HL-60 (cell line): ENCODE measurements around the gene SLC38A11.
A peak's percentile ranks its signal among the peaks of the same experiment; 100 is the strongest.

ENCODE experiments used
- DNase-seq, 2 experiments: peaks; one replicate each; pipeline ENCODE4 v3.0.0-alpha.2; 2010 to 2020; ENCODE audit warnings: low read depth in 1 of 2, low spot score in 1 of 2
- H3K27ac ChIP-seq: fragments of 250-450 bp; sonication (Bioruptor Pico); replicated peaks from 2 replicates; pipeline ENCODE4 v1.5.1; 2020; ENCODE audit warnings: mild to moderate bottlenecking, moderate library complexity
- H3K27me3 ChIP-seq: fragments of 250-450 bp; sonication (Bioruptor Pico); 2 replicates; pipeline ENCODE4 v1.5.1; 2021; ENCODE audit warnings: mild to moderate bottlenecking, moderate library complexity; ENCODE audit not compliant: insufficient read depth, poor library complexity, severe bottlenecking
- H3K4me3 ChIP-seq: replicated peaks from 2 replicates; pipeline ENCODE4 v1.5.1; 2011; ENCODE audit warnings: mild to moderate bottlenecking, control low read depth, low read length; ENCODE audit not compliant: insufficient read depth
- GABPA ChIP-seq: IDR thresholded peaks from 2 replicates; pipeline ENCODE4 v1.6.1; 2012; ENCODE audit warnings: low read depth
- POLR2AphosphoS5 ChIP-seq: IDR thresholded peaks from 2 replicates; pipeline ENCODE4 v1.6.1; 2012; ENCODE audit warnings: low read depth
- SPI1 ChIP-seq: IDR thresholded peaks from 2 replicates; pipeline ENCODE4 v1.6.1; 2012; ENCODE audit warnings: low read depth, mild to moderate bottlenecking, borderline replicate concordance
- TF ChIP-seq, protein P1 (sequence below): IDR thresholded peaks from one replicate; pipeline ENCODE4 v1.5.1; 2011; ENCODE audit warnings: low read length, control low read depth, inconsistent platforms; ENCODE audit not compliant: insufficient read depth
- TF ChIP-seq, protein P2 (sequence below): IDR thresholded peaks from 2 replicates; pipeline ENCODE4 v1.6.1; 2012; ENCODE audit warnings: low read depth; ENCODE audit not compliant: insufficient replicate concordance

SLC38A11 gene

DNA sequence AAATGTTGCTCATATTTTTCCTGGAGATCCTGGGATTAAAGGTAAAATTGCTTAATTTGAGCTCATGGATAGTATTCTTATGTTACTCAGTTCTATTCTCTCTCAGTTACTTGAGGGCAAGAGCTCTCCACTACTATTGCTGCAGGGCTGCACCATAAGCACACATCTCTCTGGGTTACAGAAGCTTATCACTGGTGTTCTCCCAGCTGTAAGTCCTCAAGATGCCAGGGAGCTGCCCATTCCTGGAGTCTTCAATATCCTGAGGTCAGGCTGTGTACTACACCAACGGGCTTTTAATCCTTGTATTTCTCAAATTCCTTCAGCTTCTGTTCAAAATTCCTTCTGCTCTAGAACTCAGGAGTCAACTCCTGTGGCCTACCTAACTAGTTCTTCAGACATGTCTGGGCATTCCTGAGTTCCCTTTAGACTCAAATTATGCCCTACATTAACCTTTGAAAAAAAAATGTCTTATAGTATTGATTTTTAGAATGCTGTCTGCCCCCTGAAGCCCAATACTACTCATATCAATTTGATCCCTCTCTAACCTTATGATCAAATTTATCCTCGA is 96.0 kb downstream of the SLC38A11 start:
- H3K27ac ChIP-seq, result no peak overlapping the region
- DNase-seq, result no peak
- TF ChIP-seq, protein P1, sequence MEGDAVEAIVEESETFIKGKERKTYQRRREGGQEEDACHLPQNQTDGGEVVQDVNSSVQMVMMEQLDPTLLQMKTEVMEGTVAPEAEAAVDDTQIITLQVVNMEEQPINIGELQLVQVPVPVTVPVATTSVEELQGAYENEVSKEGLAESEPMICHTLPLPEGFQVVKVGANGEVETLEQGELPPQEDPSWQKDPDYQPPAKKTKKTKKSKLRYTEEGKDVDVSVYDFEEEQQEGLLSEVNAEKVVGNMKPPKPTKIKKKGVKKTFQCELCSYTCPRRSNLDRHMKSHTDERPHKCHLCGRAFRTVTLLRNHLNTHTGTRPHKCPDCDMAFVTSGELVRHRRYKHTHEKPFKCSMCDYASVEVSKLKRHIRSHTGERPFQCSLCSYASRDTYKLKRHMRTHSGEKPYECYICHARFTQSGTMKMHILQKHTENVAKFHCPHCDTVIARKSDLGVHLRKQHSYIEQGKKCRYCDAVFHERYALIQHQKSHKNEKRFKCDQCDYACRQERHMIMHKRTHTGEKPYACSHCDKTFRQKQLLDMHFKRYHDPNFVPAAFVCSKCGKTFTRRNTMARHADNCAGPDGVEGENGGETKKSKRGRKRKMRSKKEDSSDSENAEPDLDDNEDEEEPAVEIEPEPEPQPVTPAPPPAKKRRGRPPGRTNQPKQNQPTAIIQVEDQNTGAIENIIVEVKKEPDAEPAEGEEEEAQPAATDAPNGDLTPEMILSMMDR, result no peak
- no peak overlapping the region for H3K4me3 ChIP-seq
- H3K27me3 ChIP-seq, result no peaks in the 10 kb centered on the region

- DNase-seq, result no peak
- Histone ChIP-seq H3K4me3 (no peak overlapping the region), H3K27ac (no peak overlapping the region), H3K27me3 (no peaks in the 10 kb centered on the region)
- TF ChIP-seq, protein P1, result no peak
- TF ChIP-seq, protein P2, sequence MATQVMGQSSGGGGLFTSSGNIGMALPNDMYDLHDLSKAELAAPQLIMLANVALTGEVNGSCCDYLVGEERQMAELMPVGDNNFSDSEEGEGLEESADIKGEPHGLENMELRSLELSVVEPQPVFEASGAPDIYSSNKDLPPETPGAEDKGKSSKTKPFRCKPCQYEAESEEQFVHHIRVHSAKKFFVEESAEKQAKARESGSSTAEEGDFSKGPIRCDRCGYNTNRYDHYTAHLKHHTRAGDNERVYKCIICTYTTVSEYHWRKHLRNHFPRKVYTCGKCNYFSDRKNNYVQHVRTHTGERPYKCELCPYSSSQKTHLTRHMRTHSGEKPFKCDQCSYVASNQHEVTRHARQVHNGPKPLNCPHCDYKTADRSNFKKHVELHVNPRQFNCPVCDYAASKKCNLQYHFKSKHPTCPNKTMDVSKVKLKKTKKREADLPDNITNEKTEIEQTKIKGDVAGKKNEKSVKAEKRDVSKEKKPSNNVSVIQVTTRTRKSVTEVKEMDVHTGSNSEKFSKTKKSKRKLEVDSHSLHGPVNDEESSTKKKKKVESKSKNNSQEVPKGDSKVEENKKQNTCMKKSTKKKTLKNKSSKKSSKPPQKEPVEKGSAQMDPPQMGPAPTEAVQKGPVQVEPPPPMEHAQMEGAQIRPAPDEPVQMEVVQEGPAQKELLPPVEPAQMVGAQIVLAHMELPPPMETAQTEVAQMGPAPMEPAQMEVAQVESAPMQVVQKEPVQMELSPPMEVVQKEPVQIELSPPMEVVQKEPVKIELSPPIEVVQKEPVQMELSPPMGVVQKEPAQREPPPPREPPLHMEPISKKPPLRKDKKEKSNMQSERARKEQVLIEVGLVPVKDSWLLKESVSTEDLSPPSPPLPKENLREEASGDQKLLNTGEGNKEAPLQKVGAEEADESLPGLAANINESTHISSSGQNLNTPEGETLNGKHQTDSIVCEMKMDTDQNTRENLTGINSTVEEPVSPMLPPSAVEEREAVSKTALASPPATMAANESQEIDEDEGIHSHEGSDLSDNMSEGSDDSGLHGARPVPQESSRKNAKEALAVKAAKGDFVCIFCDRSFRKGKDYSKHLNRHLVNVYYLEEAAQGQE, result no peak
- no peak for TF ChIP-seq SPI1
- TF ChIP-seq GABPA, result no peak
- no peak for TF ChIP-seq POLR2AphosphoS5
Observed at GRCh38 chr2:164852086-164852485, 103.2 kb downstream of the SLC38A11 start.

DNA sequence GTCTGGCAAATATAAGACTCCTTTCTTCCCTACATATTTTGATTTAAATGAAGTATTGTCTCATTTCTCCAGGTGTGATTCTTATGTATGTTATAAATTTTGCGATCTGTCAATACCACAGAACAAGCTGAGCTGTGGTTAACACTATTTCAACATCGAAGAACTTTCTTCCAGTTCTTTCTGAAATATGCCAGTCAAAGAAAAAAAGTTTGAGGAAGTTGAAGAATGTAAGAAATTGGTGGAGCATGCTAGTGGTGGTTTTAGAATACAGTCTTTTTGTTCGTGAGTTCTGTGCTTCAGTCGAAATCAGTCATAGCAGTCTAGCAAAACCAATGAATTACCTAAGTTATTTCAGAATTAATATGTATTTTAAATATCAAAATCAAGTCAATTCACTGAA is 105.1 kb downstream of the SLC38A11 start:
- peak in 1 of 2 experiments; percentile 7 for DNase-seq
- no peak overlapping the region for H3K4me3 ChIP-seq
- no peak for TF ChIP-seq GABPA
- TF ChIP-seq, protein P2, result no peak
- no peak overlapping the region for H3K27ac ChIP-seq
- no peaks in the 10 kb centered on the region for H3K27me3 ChIP-seq

DNA sequence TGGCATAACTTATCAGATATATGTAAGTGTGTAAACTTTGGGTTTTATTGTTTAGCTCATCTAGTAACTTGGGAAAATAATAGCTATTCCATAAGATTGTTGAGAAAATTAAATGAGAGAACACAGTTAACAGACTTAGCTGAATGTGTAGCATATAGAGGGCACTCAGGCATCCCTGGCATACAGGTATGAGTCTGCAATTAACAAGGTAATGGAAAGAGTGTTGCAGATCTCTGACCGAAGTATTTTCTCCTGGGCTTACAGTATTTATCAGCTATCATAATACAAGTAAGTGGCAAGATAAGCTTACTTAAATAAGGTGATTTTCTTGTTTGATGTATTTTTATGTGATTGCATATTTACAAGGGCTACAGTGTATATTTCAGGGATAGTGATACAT is 105.8 kb downstream of the SLC38A11 start:
- Histone ChIP-seq H3K27ac (no peak overlapping the region), H3K4me3 (no peak overlapping the region), H3K27me3 (no peaks in the 10 kb centered on the region)
- no peak for TF ChIP-seq GABPA
- no peak for TF ChIP-seq SPI1
- TF ChIP-seq, protein P1, result no peak
- TF ChIP-seq, protein P2, result no peak
- TF ChIP-seq POLR2AphosphoS5, result no peak
- no peak for DNase-seq
